SU-DHL-6 (cell line): ENCODE results near the gene DFFB.

Experiments used
- H2AFZ ChIP-seq: fragments of 200-600 bp; sonication (generic); 2 replicates; pipeline ENCODE4 v1.6.1; 2014; ENCODE audit warnings: low read depth, mild to moderate bottlenecking, moderate library complexity, mixed read lengths, antibody characterized with exemption, low read length; ENCODE audit not compliant: severe bottlenecking
- H3F3A ChIP-seq: fragments of 200-600 bp; shearing (Covaris generic); 2 replicates; pipeline ENCODE4 v1.6.0; 2016; ENCODE audit warnings: antibody characterized with exemption, mild to moderate bottlenecking; ENCODE audit not compliant: insufficient read depth
- H3K27ac ChIP-seq: fragments of 200-600 bp; sonication (generic); 2 replicates; pipeline ENCODE4 v1.5.1; 2016; ENCODE audit warnings: low read depth, mild to moderate bottlenecking, low read length, moderate library complexity, mixed read lengths
- H3K27me3 ChIP-seq: fragments of 200-600 bp; sonication (generic), shearing (Covaris generic); 2 replicates; pipeline ENCODE4 v1.6.0; 2014; ENCODE audit warnings: mild to moderate bottlenecking, low read length
- H3K36me3 ChIP-seq: fragments of 200-600 bp; sonication (generic); 2 replicates; pipeline ENCODE4 v1.6.1; 2014; ENCODE audit warnings: mild to moderate bottlenecking, low read length, mixed read lengths
- H3K4me2 ChIP-seq: fragments of 300-600, 200-600 bp; shearing (Covaris generic), sonication (generic); 2 replicates; pipeline ENCODE4 v1.6.0; 2014; ENCODE audit warnings: low read length, low read depth, mild to moderate bottlenecking; ENCODE audit not compliant: poor library complexity, severe bottlenecking
- H3K4me3 ChIP-seq: fragments of 200-600 bp; sonication (generic); 2 replicates; pipeline ENCODE4 v1.5.1; 2014; ENCODE audit warnings: antibody characterized with exemption, low read length, mild to moderate bottlenecking, mixed read lengths; ENCODE audit not compliant: insufficient read depth, poor library complexity, severe bottlenecking
- H3K79me2 ChIP-seq: fragments of 200-600 bp; sonication (generic); 2 replicates; pipeline ENCODE4 v1.6.1; 2014; ENCODE audit warnings: mild to moderate bottlenecking, low read length, moderate library complexity; ENCODE audit not compliant: insufficient read depth
- H3K9ac ChIP-seq: fragments of 200-600 bp; sonication (generic); 2 replicates; pipeline ENCODE4 v1.7.0; 2014; ENCODE audit warnings: mild to moderate bottlenecking, low read length
- H3K9me2 ChIP-seq: fragments of 200-600 bp; sonication (generic); replicated peaks from 2 replicates; pipeline ENCODE4 v1.6.1; 2014; ENCODE audit warnings: low read length; ENCODE audit not compliant: insufficient read depth
- H3K9me3 ChIP-seq: fragments of 200-600 bp; sonication (generic); 2 replicates; pipeline ENCODE4 v1.6.1; 2014; ENCODE audit warnings: low read length, mixed read lengths; ENCODE audit not compliant: insufficient read depth
- H4K20me1 ChIP-seq: fragments of 200-600 bp; sonication (generic); 2 replicates; pipeline ENCODE4 v1.6.1; 2014; ENCODE audit warnings: low read depth, mild to moderate bottlenecking, antibody characterized with exemption, low read length, moderate library complexity, mixed read lengths
- EZH2phosphoT487 ChIP-seq: fragments of 200-600 bp; sonication (generic), shearing (Covaris generic); conservative IDR thresholded peaks from 2 replicates; pipeline ENCODE4 v1.6.1; 2018; ENCODE audit warnings: mild to moderate bottlenecking, antibody characterized with exemption, low read length, moderate library complexity, mixed read lengths
- TF ChIP-seq, protein P1 (sequence below): fragments of 200-600 bp; sonication (generic); IDR thresholded peaks from one replicate; pipeline ENCODE4 v1.5.1; 2017; ENCODE audit warnings: antibody characterized with exemption, mild to moderate bottlenecking, low read length, moderate library complexity; ENCODE audit not compliant: insufficient read depth, poor library complexity, severe bottlenecking

Gene DFFB

DNA sequence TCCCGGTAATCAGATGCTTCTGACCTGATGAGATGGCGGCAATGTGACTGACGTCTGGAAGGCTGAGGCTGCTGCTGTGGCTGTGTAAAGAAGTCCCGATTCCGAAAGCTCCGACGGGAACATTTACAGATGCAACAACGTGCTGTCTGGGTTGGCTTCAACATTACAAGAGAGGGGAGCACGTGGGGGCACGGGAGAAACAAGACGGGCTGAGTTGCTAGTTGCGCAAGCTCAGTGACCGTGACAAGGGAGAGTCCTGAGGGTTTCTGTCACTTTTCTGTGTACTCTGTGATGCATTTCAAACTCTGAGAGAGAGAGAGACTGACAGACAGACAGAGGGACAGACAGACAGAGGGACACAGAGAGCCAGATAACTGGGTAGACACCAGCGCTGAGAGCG, 35.4 kb upstream of the DFFB start:
- Histone ChIP-seq H3K4me2 (no peak overlapping the region), H3K79me2 (no peaks in the 10 kb centered on the region), H3K9me3 (no peaks in the 10 kb centered on the region), H3K4me3 (no peak overlapping the region), H4K20me1 (no peaks in the 10 kb centered on the region), H2AFZ (no peak overlapping the region), H3K9me2 (no peaks in the 10 kb centered on the region), H3K9ac (no peak overlapping the region), H3K27me3 (no peaks in the 10 kb centered on the region), H3K27ac (no peak overlapping the region), H3K36me3 (no peaks in the 10 kb centered on the region), H3F3A (no peaks in the 10 kb centered on the region)
- no peak for TF ChIP-seq EZH2phosphoT487
- TF ChIP-seq, protein P1, sequence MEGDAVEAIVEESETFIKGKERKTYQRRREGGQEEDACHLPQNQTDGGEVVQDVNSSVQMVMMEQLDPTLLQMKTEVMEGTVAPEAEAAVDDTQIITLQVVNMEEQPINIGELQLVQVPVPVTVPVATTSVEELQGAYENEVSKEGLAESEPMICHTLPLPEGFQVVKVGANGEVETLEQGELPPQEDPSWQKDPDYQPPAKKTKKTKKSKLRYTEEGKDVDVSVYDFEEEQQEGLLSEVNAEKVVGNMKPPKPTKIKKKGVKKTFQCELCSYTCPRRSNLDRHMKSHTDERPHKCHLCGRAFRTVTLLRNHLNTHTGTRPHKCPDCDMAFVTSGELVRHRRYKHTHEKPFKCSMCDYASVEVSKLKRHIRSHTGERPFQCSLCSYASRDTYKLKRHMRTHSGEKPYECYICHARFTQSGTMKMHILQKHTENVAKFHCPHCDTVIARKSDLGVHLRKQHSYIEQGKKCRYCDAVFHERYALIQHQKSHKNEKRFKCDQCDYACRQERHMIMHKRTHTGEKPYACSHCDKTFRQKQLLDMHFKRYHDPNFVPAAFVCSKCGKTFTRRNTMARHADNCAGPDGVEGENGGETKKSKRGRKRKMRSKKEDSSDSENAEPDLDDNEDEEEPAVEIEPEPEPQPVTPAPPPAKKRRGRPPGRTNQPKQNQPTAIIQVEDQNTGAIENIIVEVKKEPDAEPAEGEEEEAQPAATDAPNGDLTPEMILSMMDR = no peak

DNA sequence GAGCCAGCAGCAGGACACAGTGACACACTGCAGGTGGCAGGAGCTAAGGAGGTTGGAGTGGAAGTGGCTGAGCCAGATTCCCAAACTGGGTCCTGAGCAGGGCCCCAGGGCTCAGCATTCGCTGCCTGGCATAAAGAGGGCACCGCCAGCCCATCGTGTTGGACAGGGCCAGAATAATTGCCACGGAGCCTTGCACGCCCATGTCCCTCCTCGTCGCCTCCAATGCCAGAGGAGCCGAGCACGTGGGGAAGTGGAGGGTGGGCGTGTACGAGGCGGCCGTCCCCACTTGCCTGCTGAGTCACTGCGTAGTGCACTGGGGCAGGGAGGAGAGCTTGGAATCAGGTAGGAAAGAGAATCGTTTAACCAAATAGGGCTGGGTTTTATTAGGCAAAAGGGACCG, 34.9 kb upstream of the DFFB start:
- Histone ChIP-seq H3F3A (no peaks in the 10 kb centered on the region), H4K20me1 (no peaks in the 10 kb centered on the region), H2AFZ (no peak overlapping the region), H3K4me3 (no peak overlapping the region), H3K9ac (no peak overlapping the region), H3K4me2 (no peak overlapping the region), H3K27ac (no peak overlapping the region), H3K79me2 (no peaks in the 10 kb centered on the region), H3K9me3 (no peaks in the 10 kb centered on the region), H3K9me2 (no peaks in the 10 kb centered on the region), H3K36me3 (no peaks in the 10 kb centered on the region), H3K27me3 (no peaks in the 10 kb centered on the region)
- TF ChIP-seq EZH2phosphoT487 = no peak
- TF ChIP-seq, protein P1 = no peak

DNA sequence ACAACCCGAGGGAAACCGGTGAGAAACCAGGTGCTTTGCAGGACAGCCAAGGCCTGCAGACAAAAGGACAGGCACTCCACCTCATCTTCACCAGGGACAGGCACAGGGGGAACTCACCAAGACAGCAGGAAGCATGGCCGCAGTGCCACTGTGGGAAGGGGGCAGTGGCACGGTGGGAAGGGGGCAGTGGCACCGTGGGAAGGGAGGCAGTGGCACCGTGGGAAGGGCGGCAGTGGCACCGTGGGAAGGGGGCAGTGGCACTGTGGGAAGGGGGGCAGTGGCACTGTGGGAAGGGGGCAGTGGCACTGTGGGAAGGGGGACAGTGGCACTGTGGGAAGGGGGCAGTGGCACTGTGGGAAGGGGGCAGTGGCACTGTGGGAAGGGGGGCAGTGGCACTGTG, 32.6 kb upstream of the DFFB start:
- Histone ChIP-seq H3K9ac (no peak overlapping the region), H3K27me3 (no peaks in the 10 kb centered on the region), H3K27ac (no peak overlapping the region), H3K4me2 (no peak overlapping the region), H3F3A (no peaks in the 10 kb centered on the region), H3K79me2 (no peaks in the 10 kb centered on the region), H4K20me1 (no peaks in the 10 kb centered on the region), H3K4me3 (no peak overlapping the region), H3K9me3 (no peaks in the 10 kb centered on the region), H3K36me3 (no peaks in the 10 kb centered on the region), H3K9me2 (no peaks in the 10 kb centered on the region), H2AFZ (no peak overlapping the region)
- TF ChIP-seq EZH2phosphoT487 = no peak

DNA sequence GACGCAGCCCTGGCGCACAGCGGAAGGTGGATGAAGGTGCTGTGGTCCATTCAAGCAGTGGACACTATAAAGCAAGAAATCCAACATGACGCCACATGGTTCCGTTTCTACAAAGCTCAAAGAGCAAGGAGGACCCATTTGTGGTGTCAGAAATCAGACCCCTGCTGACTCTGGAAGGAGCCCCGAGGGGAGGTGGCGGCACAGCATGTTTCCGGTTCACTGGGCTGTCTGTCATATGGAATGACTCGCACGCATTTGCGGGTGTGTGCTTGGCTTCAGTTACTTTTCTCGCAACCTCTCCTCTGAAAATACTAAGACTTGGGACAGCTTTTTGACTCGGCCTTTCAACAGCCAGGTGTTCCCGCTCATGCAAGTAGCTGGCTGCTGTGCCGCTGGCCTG, 31.9 kb upstream of the DFFB start:
- no peak overlapping the region for H2AFZ ChIP-seq
- H3K36me3 ChIP-seq = no peaks in the 10 kb centered on the region
- no peaks in the 10 kb centered on the region for H4K20me1 ChIP-seq
- H3K4me2 ChIP-seq = no peak overlapping the region
- no peaks in the 10 kb centered on the region for H3K27me3 ChIP-seq
- H3F3A ChIP-seq = no peaks in the 10 kb centered on the region
- H3K27ac ChIP-seq = no peak overlapping the region
- H3K79me2 ChIP-seq = no peaks in the 10 kb centered on the region
- H3K4me3 ChIP-seq = no peak overlapping the region
- no peak overlapping the region for H3K9ac ChIP-seq
- no peaks in the 10 kb centered on the region for H3K9me3 ChIP-seq
- TF ChIP-seq, protein P1 = no peak
- TF ChIP-seq EZH2phosphoT487 = no peak
- no peaks in the 10 kb centered on the region for H3K9me2 ChIP-seq
